Dermis microvascular lymphatic vessel endothelial cell (primary cell): ENCODE measurements around the gene ANKFY1. TPM values are rescaled to one million over a fixed set of nuclear protein-coding genes. Genes with fewer than 3 reads are reported as not detected.

Experiments
- DNase-seq, 2 donors: peaks; one replicate each; pipeline versions ENCODE4 v3.0.0 to v3.0.0-alpha.2; 2010; ENCODE audit warnings: low read depth in 2 of 2
- total RNA-seq: library from RNA; depleted of rRNA; stranded (reverse); fragments of >200 nt; gene quantifications from 2 replicates; pipeline ENCODE4 v1.2.1, GENCODE V29; 2014

ANKFY1 gene
- 21.7 and 36.9 TPM in 2 replicates for total RNA-seq

DNA sequence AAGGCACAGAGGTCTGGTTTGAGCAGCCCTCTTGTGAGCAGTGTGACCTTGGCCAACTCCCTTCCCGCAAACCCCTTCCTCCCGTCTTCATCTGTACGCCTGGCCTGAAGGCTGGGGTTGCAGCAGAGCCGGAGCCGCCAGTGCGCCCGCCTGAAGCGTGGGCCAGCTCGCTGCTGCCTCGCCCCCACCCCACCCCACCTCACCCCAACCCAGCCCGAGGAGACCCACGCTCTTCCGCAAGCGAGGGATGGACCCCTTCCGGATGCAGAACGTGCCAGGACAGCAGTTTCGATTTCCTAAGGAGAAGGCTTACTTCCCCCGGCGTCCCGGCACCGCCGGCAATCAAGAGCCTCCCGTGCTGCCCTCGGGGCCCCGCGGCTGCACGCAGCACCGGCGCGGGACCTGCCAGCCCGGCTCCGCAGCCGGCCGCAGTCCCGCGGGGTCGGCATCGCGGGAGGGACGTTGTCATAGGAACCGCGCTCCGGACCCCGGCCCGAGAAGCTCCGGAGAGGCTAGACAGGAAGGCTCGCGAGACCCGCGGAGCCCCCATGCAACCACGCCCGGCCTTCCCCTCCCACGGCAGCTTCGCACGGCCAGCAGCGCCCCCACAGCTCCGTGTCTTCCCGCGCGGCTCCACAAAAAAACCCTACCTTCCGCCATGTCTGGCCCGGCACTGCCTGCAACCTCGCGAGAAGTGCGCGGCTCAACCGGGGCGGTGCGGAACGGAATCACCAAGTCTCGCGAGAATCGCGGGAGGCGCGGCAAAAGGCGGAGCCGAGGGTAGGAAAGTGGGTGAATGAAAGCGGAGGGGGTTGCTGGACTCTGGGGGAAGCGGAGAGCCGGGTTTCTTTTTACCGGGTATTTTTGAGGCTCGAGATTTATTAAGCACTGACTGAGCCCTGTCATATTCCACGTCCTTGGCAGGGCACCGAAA, at the start of gene ANKFY1:
ANKFY1 (minus strand) TSS at position 698 of the 934 bp plus-strand sequence; CDS start at position 660, 38 bp downstream.
- peak; percentile 85 to 95 for DNase-seq

DNA sequence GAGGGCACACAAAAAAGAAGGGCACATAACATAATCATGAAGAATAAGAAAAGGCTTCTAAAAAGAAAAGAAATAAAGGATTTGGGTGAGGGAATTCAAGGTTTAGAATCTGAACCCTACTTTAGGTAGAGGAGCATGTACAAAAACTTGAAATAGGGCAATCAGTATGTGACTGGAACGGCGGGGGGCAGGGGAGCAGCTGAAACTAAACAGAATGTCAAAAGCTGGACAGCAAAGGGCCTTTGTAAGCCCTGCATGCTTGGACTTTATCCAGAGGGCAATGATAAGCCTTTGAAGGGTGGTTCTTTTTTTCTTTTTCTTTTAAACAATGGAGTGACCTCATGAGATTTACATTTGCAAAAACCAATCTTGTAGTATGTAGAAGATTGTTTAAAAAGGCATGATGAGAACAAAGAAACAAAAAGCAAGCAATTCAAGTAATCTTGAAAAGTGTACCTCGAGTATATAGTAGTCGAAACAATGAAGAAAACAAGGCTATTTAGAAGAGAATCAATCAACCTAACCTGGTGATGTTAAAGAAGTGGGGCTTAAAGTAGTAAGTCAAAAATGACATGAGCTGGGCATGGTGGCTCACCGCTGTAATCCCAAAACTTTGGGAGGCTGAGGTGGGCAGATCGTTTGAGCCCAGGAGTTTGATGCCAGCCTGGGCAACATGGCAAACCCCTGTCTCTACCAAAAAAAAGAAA, 46.7 kb upstream of the ANKFY1 start:
- peak in 1 of 2 donors; percentile 61 for DNase-seq

DNA sequence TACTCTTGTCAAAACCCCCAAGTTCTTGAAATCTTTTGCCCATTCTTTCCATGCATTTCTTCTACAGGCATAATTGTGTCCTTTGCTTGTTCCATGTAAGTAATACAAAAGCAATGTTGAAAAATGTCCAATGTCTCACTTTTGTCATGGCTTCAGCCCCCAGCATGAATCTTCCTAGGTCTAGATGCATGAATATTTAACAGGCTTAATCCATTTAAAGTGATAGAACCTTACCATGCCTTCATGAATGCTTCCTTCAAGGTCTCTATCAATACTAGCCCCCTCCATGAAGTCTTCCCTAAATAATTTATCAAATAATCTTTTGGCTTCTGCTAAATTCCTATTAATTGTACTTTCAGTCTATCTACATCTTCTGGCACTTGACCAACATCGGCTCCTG, 46.1 kb upstream of the ANKFY1 start:
- no peak for DNase-seq

DNA sequence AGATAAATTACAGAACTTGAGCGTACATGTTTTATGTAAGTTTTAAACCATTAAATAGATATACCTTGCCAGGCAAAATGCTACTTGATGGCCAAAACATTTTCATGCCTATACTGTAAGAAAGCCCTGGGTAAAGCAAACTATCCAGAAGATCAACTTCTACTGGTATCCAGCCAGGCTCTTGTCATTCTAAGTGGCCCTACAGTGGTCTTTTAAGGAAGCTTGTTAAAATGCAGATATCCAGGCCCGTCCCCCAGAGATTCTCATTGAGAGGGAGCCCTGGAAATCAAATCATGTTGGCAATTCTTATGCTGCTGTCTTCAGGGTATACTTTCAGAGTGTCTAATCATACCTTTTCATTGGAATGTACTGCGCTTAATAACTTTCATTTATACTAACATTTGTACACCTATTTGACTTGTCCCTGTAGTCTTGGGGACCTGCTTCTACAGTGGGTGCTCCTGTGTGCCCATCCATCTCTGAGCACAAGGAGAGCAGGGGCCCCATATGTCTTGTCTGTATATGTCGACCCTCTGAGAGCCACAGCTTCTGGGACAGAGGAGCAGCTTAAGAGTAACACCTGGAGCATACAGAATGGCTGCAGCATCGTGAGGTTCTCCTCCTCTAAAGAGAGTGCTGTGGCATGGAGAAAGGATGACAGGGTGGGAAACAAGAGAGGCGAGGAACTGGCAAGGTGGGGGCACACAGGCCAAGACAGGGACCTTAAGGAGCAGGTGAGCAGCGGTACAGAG, 43.6 kb upstream of the ANKFY1 start:
- no peak for DNase-seq

GRCh38 chr17:4305224-4305623, 41.4 kb upstream of the ANKFY1 start:
- DNase-seq = no peak

DNA sequence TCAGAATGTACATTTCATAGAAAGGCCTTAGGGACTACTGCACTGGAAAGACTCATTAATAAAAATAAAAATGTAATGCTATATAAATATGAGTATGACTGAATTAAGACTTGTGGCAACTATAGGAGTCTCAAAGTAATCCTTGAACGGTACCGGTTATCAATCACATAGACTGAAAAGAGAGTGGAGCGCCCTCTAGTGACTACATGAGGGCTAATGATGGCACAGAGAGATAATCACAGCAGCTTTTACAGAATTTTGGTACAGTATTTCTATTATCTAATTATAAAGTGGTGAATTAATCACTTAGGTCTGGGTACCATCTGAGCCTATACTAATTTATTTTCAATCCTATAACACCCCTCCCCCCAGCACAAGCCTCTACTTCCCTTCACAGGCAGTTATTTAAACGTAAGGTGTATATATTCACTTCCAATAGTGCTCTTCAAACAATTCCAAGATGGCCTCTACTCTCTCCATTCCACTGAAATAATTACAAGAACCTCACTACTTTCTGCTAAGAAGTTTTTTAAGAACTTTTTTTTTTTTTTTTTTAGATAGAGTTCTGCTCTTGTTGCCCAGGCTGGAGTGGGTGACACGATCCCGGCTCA, 40.7 kb upstream of the ANKFY1 start:
- DNase-seq = peak; percentile 14 to 57

DNA sequence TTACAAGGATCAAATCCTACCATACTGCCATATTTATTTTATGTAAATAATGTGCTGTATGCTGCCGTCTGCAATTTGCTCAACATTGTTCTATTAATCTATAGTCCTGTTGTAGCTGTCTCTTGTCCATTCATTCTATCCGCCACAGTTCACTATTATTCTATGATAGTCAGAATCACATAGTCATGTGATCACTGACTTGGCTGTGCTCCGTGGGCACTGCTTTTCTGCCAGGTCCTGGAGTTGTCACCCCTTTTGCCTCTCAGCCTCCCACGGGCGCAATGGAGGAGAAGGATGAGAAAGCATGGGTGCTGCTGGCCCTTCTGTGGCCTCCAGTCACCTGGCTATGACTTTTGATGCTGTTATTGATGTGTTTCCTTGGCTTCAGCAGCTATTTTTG, 37.3 kb upstream of the ANKFY1 start:
- DNase-seq = no peak

GRCh38 chr17:4297351-4297750, 33.6 kb upstream of the ANKFY1 start:
- DNase-seq = no peak

DNA sequence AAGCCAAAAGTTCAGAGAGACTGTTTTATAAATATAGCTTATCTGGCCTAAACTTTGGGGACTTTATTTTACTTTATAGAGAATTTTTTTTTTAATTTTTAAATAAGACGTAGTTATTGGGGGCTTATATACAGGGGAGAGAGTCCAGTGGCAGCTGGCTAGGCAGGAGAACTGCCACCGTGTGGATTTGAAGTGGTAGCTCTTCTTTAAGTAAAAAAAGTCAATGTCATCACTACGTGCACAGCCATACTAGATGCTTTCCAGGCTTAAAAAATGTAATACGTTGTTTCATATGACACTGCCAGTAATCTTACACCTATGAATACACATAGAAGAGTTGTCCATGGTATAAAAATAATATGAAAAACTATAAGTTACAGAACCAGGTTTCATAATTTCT, 31.9 kb upstream of the ANKFY1 start:
- DNase-seq = no peak

DNA sequence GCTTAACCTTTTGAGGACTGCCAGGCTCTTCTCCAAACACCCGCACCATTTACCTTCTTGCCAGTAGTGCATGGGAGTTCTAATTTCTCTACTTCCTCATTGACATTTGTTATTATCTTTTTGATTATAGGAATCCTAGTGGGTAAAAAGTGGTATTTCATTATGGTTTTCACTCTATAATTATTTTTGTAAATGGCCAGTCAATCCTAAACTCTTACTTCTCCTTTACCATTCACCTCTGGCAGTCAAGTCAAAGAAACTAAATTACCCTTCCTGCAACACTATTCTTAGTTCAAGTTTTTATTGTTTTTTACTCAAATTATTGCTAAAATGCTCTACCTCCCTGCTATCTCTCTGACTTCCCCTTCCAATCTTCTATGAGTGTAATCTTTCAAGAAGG, 29.8 kb upstream of the ANKFY1 start:
- DNase-seq = no peak

- DNase-seq = no peak
Measured at GRCh38 chr17:4287710-4288109, 23.9 kb upstream of the ANKFY1 start.

GRCh38 chr17:4276514-4276913, 12.7 kb upstream of the ANKFY1 start:
- DNase-seq = no peak

DNA sequence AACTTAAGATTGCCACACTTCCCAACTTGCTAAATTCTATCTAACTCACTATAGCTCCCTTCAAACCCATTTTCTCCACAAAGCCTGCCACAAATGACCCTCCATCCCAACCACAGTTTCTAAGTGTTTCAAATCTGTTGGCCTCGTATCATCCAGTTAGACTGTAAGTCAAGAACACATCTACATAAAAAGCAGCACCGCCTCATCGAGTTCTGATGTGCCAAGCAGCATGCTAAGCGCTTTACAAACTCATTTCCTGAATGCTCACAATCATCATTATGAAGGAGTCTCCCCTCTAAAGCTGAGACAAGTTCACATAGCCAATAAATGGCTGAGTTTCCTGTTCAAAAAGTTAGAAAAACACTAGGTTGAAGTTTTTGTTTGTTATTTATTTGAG, 9.2 kb upstream of the ANKFY1 start:
- no peak for DNase-seq

DNA sequence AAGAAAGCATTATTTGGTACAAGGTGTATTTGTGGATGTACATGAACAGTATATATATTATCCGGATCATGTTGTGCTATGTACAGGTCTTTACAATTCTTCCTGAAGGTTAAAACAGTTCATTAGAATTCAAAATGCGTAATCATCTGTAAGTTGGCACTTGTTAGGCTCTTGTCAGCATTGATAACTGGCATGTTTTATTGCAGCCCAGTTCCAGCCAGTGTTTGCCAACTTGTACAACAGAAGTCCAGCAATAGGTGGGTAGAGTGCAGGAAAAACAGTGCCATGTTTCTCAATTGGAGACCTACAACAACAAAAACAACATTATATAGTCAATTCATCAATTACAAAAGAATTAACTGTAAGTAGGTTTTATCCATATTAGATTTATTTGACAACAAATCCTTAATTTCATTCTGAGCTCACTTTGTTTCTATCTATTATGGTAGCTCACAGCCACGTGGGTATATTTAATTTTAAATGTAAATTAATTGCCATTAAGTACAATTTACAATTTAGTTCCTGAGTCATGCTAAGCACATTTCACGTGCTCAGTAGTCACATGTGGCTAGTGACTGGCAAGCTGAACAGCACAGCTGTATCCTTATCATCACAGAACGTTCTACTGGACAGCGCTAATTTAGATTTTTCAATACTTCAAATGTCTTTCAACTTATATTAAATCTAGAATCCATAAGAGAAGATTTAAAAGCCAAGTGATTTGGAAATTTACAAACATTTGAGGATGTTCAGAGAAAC, 8.6 kb upstream of the ANKFY1 start:
- DNase-seq = no peak

DNA sequence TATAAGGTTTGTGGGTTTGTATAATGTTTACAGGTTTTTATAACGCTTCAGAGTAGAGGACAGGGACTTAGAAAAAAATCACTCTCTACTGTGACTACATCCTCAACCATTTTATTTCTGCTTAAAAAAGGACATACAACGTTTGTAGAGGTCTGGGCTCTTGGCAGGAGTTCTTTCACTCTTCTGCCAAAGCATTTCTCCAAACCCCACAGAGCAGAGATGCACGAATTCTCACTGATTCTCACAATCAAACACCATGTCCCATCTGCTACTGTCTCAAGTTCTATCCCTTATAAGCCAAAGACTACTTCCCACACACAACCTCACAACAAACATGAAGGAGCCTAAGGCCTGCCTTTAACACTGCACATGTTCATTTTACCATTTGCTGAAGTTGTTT, 7.0 kb upstream of the ANKFY1 start:
- DNase-seq = no peak

DNA sequence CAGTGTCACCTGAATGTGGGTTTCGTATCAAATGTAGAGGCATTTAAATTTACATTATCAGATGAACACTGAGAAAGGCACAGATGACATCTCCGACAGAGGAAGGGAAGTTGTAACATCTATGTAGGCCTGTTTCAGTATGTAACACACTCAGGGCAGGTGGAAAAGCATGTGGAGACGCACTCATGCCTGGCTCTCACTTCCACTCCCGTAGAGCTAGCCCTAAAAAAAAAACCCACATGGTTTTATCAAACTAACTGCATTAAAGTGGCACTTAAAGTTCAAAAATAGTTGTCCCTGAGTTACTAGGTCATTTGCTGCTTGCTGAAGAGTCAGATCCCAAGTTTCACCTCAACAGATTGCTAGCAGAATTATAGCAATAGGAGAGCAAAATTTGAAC, 6.1 kb upstream of the ANKFY1 start:
- no peak for DNase-seq

DNA sequence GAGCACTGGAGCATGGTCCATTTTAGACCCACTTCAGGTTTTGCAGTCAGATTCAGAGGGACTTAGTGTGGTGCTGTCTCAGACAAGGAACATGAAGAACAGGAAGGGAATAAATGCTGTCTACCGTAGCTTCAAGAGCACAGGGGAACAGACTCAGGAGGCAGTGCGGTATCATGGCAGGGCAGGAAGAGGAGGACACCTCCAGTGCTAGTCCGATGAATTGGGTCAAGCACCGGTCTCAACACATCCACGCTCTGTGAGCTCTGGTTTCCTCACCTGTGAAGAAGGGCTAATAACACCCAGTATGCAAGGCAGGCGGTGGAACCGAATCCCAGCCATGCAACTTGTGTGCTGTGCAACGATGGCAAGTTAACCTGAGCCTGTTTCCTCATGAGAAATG, 3.6 kb upstream of the ANKFY1 start:
- no peak for DNase-seq

GRCh38 chr17:4266550-4266949, 2.8 kb upstream of the ANKFY1 start:
- DNase-seq = no peak

DNA sequence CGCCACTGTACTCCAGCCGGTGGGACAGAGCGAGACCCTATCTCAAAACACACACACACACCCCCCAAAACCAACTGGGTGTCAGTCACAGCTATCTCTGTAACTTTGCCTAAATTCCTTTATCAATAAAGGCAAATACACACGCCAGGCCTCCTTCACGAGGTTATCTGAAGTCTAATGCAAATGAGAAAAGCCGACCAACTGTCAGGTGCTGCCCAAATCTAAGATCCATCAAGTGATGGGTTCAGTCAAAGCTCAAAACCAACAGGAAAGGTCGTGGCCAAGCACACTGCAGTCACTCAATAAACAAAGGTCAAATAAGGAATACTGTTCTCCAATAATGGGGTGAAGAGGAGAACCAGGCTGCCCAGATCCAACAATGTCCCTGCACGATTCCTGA, 1.1 kb downstream of the ANKFY1 start:
- DNase-seq = no peak

- no peak for DNase-seq
Measured at GRCh38 chr17:4261452-4261851, 2.3 kb downstream of the ANKFY1 start.

DNA sequence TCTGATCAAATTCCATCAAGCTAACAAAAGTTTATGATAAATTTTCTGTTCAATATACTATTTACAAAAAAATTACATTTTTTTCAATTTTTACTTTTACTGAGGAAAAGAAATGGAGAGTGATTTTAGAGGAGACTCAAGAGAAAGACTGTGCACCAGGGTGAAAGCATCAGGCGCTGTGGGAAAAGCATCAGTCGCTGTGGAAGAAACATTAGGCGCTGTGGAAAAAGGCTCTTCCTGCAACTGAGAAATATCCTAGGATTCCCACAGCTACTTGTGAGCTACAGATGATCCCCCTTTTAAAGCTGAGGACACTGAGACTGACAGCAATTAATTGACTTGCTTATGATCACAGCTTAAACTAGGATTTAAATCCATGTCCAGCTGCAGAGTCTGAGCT, 4.9 kb downstream of the ANKFY1 start:
- no peak for DNase-seq
